Effector memory CD4-positive, alpha-beta T cell (primary cell): ENCODE results near the gene PCOLCE2.

Experiments
- DNase-seq, 3 donors: peaks; one replicate each; pipeline ENCODE4 v3.0.0-alpha.2; 2020
- H3K27ac ChIP-seq: 2 replicates; pipeline ENCODE4 v1.7.0; 2013; ENCODE audit warnings: mild to moderate bottlenecking, low read length, moderate library complexity; ENCODE audit not compliant: insufficient read depth, poor library complexity, severe bottlenecking
- H3K27me3 ChIP-seq: replicated peaks from 2 replicates; pipeline ENCODE4 v1.7.0; 2013; ENCODE audit warnings: mild to moderate bottlenecking, low read length; ENCODE audit not compliant: insufficient read depth, control insufficient read depth, poor library complexity, severe bottlenecking
- H3K36me3 ChIP-seq: 2 replicates; pipeline ENCODE4 v1.7.0; 2013; ENCODE audit warnings: mild to moderate bottlenecking, low read length, moderate library complexity; ENCODE audit not compliant: control insufficient read depth, insufficient read depth
- H3K4me1 ChIP-seq: 2 replicates; pipeline ENCODE4 v1.7.0; 2013; ENCODE audit warnings: low read length, mild to moderate bottlenecking; ENCODE audit not compliant: control insufficient read depth, insufficient read depth, poor library complexity, severe bottlenecking
- H3K4me3 ChIP-seq: 2 replicates; pipeline ENCODE4 v1.7.0; 2013; ENCODE audit warnings: low read length, low read depth, mild to moderate bottlenecking; ENCODE audit not compliant: insufficient read depth, poor library complexity, severe bottlenecking
- H3K9me3 ChIP-seq: 2 replicates; pipeline ENCODE4 v1.7.0; 2013; ENCODE audit warnings: mild to moderate bottlenecking, low read length, moderate library complexity; ENCODE audit not compliant: control insufficient read depth

PCOLCE2 gene

GRCh38 chr3:142866841-142867631, 21.8 kb downstream of the PCOLCE2 start:
- Histone ChIP-seq H3K4me1 (no peaks in the 10 kb centered on the region), H3K9me3 (no peaks in the 10 kb centered on the region), H3K27ac (no peak overlapping the region), H3K36me3 (no peaks in the 10 kb centered on the region), H3K4me3 (no peak overlapping the region), H3K27me3 (no peaks in the 10 kb centered on the region)
- DNase-seq: no peak

- no peak for DNase-seq
Measured at GRCh38 chr3:142863930-142864920, 24.7 kb downstream of the PCOLCE2 start.

GRCh38 chr3:142863010-142863817, 25.7 kb downstream of the PCOLCE2 start:
- no peak overlapping the region for H3K27ac ChIP-seq
- no peaks in the 10 kb centered on the region for H3K4me1 ChIP-seq
- H3K36me3 ChIP-seq: no peaks in the 10 kb centered on the region
- no peak for DNase-seq
- no peak overlapping the region for H3K4me3 ChIP-seq
- H3K9me3 ChIP-seq: no peaks in the 10 kb centered on the region
- no peaks in the 10 kb centered on the region for H3K27me3 ChIP-seq

More at GRCh38 chr3:142863930-142864920, 24.7 kb downstream of the PCOLCE2 start:
- no peaks in the 10 kb centered on the region for H3K27me3 ChIP-seq
- no peaks in the 10 kb centered on the region for H3K4me1 ChIP-seq
- no peaks in the 10 kb centered on the region for H3K36me3 ChIP-seq
- no peaks in the 10 kb centered on the region for H3K9me3 ChIP-seq
- no peak overlapping the region for H3K4me3 ChIP-seq
- H3K27ac ChIP-seq: no peak overlapping the region

- no peaks in the 10 kb centered on the region for H3K36me3 ChIP-seq
- no peaks in the 10 kb centered on the region for H3K9me3 ChIP-seq
- DNase-seq: no peak
- H3K4me1 ChIP-seq: no peaks in the 10 kb centered on the region
- no peaks in the 10 kb centered on the region for H3K27me3 ChIP-seq
- H3K4me3 ChIP-seq: no peak overlapping the region
- H3K27ac ChIP-seq: no peak overlapping the region
Measured at GRCh38 chr3:142861926-142862325, 27.0 kb downstream of the PCOLCE2 start.

GRCh38 chr3:142858043-142858442, 30.8 kb downstream of the PCOLCE2 start:
- no peak for DNase-seq
- no peaks in the 10 kb centered on the region for H3K36me3 ChIP-seq
- no peaks in the 10 kb centered on the region for H3K9me3 ChIP-seq
- H3K4me1 ChIP-seq: no peaks in the 10 kb centered on the region
- H3K27me3 ChIP-seq: no peaks in the 10 kb centered on the region
- H3K27ac ChIP-seq: no peak overlapping the region
- H3K4me3 ChIP-seq: no peak overlapping the region

- Histone ChIP-seq H3K4me1 (no peaks in the 10 kb centered on the region), H3K27me3 (no peaks in the 10 kb centered on the region), H3K4me3 (no peak overlapping the region), H3K36me3 (no peaks in the 10 kb centered on the region), H3K9me3 (no peaks in the 10 kb centered on the region), H3K27ac (no peak overlapping the region)
- DNase-seq: no peak
Measured at GRCh38 chr3:142857056-142857455, 31.8 kb downstream of the PCOLCE2 start.

GRCh38 chr3:142853270-142854168, 35.4 kb downstream of the PCOLCE2 start:
- no peak for DNase-seq
- no peaks in the 10 kb centered on the region for H3K9me3 ChIP-seq
- H3K27ac ChIP-seq: no peak overlapping the region
- no peak overlapping the region for H3K4me3 ChIP-seq
- no peaks in the 10 kb centered on the region for H3K27me3 ChIP-seq
- no peaks in the 10 kb centered on the region for H3K4me1 ChIP-seq
- no peaks in the 10 kb centered on the region for H3K36me3 ChIP-seq

- Histone ChIP-seq H3K4me3 (no peak overlapping the region), H3K27ac (no peak overlapping the region), H3K36me3 (no peaks in the 10 kb centered on the region), H3K27me3 (no peaks in the 10 kb centered on the region), H3K4me1 (no peaks in the 10 kb centered on the region), H3K9me3 (no peaks in the 10 kb centered on the region)
- no peak for DNase-seq
Measured at GRCh38 chr3:142852009-142852408, 36.9 kb downstream of the PCOLCE2 start.
